ENCODE data around the gene POLR3G. TPM values are rescaled to one million over a fixed set of nuclear protein-coding genes. Genes with fewer than 3 reads are reported as not detected.
A peak's percentile ranks its signal among the peaks of the same experiment; 100 is the strongest.

Gene POLR3G
- total RNA-seq, 1 experiment from 2014 or later, result 73.6 TPM

- Histone ChIP-seq H4K91ac (ENCODE audit: insufficient read length, low read depth, low read length) (no peak overlapping the region), H2BK120ac (ENCODE audit: low read depth, low read length, poor library complexity, severe bottlenecking) (no peak overlapping the region), H3K9me3 (ENCODE audit: control insufficient read depth, low read depth, low read length) (no peaks in the 10 kb centered on the region), H4K8ac (replicated peaks; ENCODE audit: insufficient read length, low read depth, low read length) (no peak overlapping the region), H3K79me2 (ENCODE audit: insufficient read depth, low read length) (peaks cover 17% of the 10 kb centered on the region; the same call in 1 of the 2 replicates), H2BK12ac (ENCODE audit: insufficient read length, low read depth, low read length) (no peak overlapping the region), H3K56ac (ENCODE audit: insufficient read length, low read depth, low read length) (no peak overlapping the region), H3K27ac (ENCODE audit: insufficient read length, low read depth, low read length) (peak overlapping the region; percentile 64), H3K18ac (ENCODE audit: insufficient read length, low read depth, low read length) (no peak overlapping the region), H3K4me2 (ENCODE audit: insufficient read depth, insufficient read length, low read length) (peak overlapping the region; percentile 69), H3K27me3 (ENCODE audit: insufficient read depth, low read length) (no peaks in the 10 kb centered on the region), H2BK15ac (ENCODE audit: low read depth, low read length) (no peak overlapping the region), H4K20me1 (ENCODE audit: control insufficient read depth, insufficient read depth, insufficient read length) (no peaks in the 10 kb centered on the region), H2AK5ac (ENCODE audit: insufficient read length, low read length) (no peak overlapping the region), H3K79me1 (ENCODE audit: insufficient read depth, low read depth, low read length, poor library complexity, severe bottlenecking) (no peaks in the 10 kb centered on the region), H3T11ph (ENCODE audit: low read length) (no peak overlapping the region), H3K23me2 (ENCODE audit: insufficient read length, low read depth, low read length, poor library complexity, severe bottlenecking) (peaks cover 12% of the 10 kb centered on the region), H3K23ac (ENCODE audit: insufficient read length, low read depth, low read length) (no peak overlapping the region), H2AFZ (ENCODE audit: low read length) (no peak overlapping the region), H2BK20ac (ENCODE audit: low read depth, low read length, poor library complexity, severe bottlenecking) (no peak overlapping the region), H2BK5ac (ENCODE audit: insufficient read length, low read length) (no peak overlapping the region), H3K4me1 (ENCODE audit: insufficient read depth, low read length) (peaks cover 10% of the 10 kb centered on the region; the same call in 1 of the 2 replicates), H3K14ac (ENCODE audit: insufficient read depth, low read length) (no peak overlapping the region), H4K5ac (ENCODE audit: insufficient read length, low read depth, low read length) (no peak overlapping the region), H3K9ac (ENCODE audit: extremely low read depth, insufficient read length, low read length) (no peak overlapping the region), H3K4ac (ENCODE audit: low read depth, low read length) (no peak overlapping the region)
- no CpG with 5 or more reads among the region's 3 CpGs for WGBS (ENCODE audit: extremely low coverage, insufficient read length, low lambda C conversion rate)
- no peak for DNase-seq
- H3K4me1 Mint-ChIP-seq, result peaks cover 43 to 54% of the 10 kb centered on the region in 2 experiments
- no peak for TF ChIP-seq CTCF (conservative IDR thresholded peaks at IDR 0.05)
- peak overlapping the region; percentile 74 to 96 (median 84); a peak in 6 of 7 replicates for H3K27ac Mint-ChIP-seq
- no peaks in the 10 kb centered on the region; the same call in 1 of the 2 replicates for H3K27me3 Mint-ChIP-seq (ENCODE audit: low read depth)
- peaks cover 0 to 19% (median 14%) of the 10 kb centered on the region in 3 experiments; a peak in 4 of 7 replicates for H3K36me3 Mint-ChIP-seq (ENCODE audit: insufficient read depth in 1 of 3, low read depth in 3 of 3)
- no peaks in the 10 kb centered on the region for H3K9me3 Mint-ChIP-seq
- H3K4me3 Mint-ChIP-seq, result peak overlapping the region; percentile 93 to 98
Observed at GRCh38 chr5:90476391-90476790, 1.7 kb downstream of the POLR3G start.
